NCI-H748 treated with DMSO at 0.1 percent for 48 hours (cell line): ENCODE results near the gene DYRK2.
"Not testable (repeated sequence)": the region's sequence is repeated elsewhere in the genome, so short reads cannot be mapped to it uniquely, and the experiment has no call there.

ENCODE experiments used
- DNase-seq: peaks from one replicate; lab custom pipeline; 2025; lab: John Stamatoyannopoulos, UW

Gene DYRK2

DNA sequence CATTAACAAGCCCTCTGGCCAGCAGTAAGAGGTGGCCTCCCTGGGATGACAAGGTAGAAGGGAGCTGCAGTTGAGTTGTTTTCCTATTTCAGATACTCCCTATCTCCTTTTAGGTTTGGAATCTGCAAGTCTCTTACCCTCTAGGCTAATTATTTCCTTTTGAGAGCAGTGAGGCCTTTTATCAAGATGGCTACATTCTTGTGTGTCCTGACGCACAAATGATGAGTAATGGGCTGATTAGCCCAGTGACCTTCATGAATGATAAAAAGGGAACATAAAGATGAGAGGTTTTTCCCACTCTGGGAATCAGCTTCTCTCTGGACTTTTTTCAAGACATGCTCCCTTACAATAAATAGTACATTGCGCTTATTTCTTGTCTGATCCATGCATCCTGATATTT is 22.9 kb downstream of the DYRK2 start:
- DNase-seq: no peak

DNA sequence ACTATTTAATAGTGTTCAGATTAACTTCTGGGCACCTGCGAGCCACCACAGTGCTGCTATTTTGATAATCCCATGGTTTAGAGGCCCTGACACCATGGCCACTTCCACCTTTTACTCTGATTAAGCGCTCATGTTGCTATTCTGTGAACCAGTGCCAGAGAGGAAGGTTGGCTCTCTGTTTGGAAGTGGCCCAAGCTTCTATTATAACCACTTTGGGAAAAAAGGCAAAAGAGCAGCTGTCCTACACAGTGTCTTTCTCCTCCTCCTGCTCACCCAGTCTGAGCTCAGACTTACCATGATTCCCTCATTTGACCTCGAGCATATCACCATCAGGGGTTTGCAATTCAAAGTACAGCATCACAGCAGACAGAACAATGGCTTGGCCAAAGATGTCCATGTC is 23.3 kb downstream of the DYRK2 start:
- DNase-seq: no peak

DNA sequence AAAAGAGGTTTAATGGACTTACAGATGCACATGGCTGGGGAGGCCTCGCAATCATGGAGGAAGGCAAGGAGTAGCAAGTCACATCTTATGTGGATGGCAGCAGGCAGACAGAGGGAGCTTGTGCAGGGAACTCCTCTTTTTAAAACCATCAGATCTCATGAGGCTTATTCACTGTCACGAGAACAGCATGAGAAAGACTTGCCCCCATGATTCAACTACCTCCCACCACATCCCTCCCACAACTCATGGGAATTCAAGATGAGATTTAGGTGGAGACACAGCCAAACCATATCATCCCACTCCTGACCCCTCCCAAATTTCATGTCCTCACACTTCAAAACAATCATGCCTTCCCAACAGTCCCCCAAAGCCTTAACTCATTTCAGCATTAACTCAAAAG is 24.0 kb downstream of the DYRK2 start:
- not testable (repeated sequence) for DNase-seq

DNA sequence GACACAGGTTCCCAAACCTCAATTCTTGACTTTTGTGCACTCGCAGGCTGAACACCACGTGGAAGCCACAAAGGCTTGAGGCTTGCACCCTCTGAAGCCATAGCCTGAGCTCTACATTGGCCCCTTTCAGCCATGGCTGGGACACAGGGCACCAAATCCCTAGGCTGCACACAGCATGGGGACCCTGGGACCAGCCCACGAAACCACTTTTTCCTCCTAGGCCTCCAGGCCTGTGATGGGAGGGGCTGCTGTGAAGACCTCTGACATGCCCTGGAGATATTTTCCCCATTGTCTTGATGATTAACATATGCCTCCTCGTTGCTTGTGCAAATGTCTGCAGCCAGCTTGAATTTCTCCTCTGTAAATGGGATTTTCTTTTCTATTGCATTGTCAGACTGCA is 25.0 kb downstream of the DYRK2 start:
- not testable (repeated sequence) for DNase-seq

DNA sequence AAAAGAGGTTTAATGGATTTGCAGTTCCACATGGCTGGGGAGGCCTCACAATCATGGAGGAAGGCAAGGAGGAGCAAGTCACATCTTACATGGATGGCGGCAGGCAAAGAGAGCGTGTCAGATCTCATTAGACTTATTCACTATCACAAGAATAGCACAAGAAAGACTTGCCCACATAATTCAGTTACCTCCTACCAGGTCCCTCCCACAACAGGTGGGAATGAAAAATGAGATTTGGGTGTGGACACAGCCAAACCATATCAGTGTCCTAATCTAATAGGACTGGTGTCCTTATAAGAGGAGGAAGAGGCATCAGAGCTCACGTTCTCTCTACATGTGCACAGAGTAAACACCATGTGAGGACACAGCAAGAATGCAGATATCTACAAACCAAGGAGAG is 25.9 kb downstream of the DYRK2 start:
- DNase-seq: no peak

DNA sequence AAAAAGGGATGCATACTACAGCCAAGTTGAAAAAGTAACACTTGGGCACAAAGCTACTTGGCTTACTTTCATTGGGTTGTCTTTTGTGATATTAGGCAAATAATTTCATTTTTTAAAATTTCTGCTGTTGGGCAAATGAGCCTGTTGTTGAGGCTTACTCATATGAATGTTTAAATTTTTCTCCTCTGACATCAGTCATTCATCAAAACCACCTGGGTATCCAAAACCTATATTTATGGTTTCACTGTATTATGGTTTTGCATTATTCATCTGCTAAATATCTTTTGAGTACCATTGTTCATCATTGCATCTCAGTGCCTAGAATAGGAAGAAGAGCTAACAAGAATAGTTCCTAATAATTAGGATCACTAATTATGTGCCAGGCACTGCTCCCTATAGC is 28.1 kb downstream of the DYRK2 start:
- no peak for DNase-seq

DNA sequence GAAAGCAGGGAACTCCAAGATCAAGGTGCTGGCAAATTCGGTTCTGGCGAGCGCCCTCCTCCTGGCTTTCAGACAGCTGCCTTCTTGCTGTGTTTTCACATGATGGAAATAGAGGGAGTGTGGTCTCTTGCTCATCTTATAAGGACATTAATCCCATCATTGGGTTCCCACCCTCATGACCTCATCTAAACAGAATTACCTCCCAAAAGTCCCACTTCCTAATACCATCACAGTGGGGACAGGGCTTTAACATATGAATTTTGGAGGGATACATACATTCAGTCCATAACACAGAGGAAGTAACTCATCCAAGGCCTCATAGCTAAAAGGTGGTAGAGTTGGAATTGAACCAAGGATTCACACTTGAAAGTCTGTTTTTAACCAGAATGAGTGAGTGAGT is 28.6 kb downstream of the DYRK2 start:
- DNase-seq: no peak

DNA sequence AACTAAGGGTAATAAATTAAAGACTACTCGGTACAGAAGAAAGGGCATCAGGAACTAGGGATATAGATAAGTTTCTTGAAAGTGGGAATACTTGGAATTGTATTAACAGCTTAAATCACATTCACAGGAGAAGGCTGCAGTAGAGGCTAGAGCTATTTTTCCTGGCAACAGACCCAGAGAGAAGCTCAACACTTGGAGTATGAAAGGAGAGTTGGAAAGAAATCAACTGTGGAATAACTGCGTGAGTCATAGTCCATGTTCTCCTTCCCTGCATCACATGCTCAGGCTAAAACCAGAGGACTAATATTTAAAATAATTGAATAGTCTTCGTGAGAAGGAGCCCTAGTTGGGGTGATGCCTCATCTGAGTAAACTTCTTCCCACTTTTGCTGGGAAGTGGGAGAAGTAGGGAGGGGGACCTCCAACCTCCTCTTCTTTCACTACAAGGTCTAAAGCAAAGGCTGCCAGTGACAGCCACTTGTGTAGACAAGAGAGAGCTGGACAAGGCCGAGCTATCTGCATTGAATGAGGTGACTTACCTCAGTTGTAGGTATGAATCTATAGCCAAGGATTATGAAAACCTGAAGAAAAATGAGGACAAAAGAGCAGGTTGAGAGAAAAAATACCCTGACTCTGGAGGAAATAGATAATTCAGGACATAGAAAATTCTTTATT is 32.7 kb downstream of the DYRK2 start:
- DNase-seq: no peak

DNA sequence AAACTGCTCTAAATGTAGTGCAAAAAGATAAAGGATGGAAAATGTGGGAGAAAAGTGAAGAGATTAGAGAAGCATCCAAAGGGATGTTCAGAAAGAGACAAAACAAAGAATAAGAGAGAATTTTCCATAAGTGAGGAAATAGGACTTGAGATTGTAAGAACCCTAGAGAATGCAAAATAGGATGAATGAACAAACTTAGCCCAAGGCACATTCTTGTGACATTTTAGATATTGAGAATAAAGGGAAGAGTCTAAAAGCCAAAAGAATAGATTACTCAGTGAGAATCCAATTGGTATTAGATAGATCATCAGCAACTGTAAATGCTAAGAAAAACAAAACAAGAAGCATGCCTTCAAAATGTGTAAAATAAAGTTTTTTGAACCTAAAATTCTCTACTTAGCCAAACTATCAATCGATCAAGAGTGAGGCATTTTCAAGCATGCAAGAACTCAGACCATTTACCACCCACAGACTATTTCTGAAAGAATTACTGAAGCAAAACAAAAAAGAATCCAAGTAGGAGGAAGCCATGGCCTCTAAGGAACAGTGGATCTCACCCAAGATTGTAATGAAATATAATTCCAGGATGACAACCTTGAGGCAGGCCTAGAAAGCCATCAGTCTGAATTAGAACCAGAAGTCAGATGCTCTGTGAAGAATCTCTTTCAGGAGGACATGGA is 33.5 kb downstream of the DYRK2 start:
- DNase-seq: no peak

DNA sequence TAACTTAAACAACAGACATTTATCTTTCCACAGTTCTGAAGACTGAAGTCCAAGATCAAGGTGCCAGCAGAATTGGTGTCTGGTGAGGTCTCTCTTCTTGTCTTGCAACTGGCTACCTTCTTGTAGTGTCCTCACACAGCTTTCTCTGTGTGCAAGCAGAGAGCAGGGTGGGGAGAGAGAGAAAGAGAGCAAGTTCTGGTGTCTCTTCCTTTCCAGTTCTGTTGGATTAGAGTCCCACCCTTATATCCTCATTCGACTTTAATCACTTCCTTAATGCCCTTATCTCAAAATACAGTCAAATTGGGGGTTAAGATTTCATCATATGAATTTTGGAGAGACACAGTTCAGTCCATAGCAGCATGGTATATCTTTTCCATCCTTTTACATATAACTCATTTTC is 40.8 kb downstream of the DYRK2 start:
- DNase-seq: no peak

DNA sequence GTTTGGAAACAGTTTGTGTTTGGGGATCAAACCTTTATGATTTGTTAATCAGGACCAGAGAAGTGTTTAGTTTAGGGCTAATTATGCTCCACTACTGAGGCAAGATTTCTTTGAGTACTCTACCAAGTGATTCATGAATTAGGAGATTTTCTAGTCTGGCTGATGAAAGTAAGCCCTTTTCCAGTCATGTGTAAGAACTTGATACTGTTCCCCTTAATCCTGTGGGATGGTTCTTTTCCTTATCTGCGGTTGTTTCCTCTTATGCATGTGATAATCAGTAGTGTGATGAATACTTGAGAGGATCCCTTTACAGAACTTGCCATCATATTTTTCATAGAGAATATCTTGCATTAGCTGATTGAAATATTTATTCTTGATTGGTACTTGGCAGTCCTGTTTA is 42.1 kb downstream of the DYRK2 start:
- DNase-seq: no peak

DNA sequence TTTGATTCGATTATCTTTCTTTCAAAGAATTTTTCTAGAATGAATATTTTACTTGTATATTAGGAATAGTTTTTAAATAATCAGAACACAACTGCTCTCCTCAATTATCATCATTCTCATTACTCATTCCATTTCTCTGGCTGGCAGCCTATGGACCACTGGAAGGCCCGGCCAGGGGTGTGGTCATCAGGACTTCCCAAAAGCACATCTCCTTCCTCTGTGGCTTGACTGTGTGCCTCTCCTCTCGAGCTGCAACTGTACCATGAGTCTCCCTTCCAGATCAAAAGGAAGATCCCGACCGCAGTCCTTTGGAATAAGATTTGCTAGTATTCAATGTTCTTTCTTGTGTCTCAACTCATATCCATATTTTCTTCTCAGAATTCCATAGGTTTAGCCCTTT is 42.7 kb downstream of the DYRK2 start:
- DNase-seq: no peak

DNA sequence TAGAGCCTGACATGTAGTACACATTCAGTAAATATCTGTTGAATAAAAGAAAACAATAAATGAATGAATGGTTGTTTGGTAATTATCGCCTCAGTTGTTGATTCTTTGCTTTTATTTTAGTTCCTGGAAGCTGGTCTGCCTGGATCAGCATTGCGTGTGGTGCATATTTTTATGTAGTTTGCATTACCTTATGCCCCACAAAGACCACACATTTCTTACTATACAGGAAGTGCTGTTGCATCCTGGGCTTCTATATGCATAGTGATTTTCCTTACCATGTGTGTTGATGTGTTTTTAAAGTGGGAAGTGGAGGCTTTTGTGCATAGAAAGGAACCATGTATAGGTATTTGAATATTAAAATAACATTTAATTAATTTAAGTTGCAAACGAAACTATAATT is 43.6 kb downstream of the DYRK2 start:
- DNase-seq: no peak

DNA sequence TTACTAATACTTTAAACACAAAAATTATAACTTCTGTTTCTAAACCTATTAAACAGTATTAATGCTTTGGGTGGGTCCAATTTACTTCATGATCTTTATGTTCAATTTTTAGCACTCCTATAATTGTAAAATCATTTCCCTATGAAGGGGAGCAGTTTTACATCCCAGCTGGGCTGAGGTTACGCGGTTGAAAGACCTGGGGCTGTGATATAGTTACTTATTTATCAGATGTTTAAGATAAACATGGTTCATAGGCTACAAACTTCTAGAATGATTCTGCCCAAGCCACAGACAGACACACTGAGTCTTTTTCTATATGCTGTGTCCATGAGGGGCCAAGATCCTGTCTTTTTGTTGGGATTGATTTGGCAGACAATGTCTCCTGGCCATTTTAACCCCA is 44.4 kb downstream of the DYRK2 start:
- DNase-seq: no peak

DNA sequence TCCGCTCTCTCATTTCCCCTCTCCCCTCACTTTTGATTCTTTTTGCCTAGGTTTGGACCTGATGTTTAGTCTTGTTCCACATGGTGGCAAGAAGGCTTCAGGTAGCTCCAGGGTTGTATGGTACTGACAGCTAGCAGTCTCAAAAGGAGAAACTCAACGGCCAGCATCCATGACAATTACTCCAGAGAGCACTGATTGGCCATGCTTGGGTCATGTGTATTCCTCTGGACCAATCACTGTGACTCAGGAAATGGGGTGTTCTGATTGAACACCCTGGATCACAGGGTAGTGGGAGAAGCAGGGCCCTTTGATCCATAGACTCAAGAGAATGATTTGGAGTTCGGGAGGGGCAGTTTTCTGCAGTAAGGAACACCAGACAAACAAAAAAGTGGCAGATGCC is 45.3 kb downstream of the DYRK2 start:
- DNase-seq: no peak

DNA sequence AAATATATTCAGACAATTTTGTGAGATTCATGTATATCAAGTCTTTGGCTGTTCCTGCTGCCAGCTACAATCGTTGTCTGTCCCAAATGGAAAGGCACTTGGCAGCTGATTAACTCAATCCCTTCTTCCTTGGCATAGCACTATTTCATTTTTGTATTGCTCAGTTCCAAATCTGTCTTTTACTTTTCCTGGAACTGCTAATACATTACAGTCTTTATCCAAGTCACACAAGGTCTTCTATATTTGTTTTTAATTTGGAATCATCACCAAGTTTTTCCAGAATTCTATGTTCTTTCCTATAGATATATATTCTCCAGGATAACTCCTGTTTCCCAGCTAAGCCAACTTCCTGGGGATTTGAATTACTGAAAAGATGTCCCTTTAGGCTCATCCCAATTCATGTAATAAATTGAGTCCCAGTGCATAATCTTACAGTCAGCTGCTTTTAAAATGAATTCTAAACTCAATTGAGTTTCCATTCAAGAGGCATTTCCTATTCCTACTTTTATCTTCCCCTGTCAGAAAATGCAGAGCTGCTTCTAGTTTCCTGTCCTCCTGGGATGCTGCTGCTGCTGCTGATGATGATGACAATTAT is 45.9 kb downstream of the DYRK2 start:
- DNase-seq: no peak

DNA sequence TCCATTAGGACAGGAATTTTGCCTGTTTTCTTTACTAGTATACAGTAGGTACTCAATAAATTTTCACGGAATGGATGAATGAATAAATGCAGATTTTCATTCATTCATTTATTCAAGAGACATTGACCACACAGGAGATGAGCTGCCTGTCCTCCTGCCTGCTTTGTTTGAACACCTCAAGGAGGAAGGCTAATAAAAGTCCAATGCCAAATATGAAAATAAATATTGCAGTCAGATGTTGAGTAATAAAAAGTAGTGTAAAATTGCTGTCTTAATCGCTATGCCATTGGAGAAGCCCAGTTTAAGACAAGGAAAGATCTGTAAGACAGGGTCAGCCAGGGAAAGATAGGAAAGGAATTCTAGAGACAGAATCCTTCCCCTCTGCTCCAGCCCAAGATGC is 47.4 kb downstream of the DYRK2 start:
- DNase-seq: no peak

DNA sequence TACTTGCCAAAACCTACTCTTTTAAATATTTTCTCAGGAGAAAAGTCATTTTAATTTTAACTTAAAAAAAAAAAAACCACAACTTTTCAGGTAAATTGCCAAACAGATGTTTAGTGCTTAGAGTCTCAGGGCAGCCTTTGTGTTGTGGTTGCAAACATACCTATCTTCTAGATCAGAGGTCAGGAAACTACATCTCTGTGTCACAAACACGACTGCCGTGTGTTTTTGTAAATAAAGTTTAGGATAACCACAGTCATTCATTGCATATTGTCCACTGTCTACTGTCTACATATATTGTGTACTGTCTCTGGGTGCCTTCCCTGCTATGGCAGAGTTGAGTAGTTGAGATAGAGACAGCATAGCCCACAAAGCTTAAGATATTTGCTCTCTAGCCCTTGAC is 48.9 kb downstream of the DYRK2 start:
- DNase-seq: no peak

DNA sequence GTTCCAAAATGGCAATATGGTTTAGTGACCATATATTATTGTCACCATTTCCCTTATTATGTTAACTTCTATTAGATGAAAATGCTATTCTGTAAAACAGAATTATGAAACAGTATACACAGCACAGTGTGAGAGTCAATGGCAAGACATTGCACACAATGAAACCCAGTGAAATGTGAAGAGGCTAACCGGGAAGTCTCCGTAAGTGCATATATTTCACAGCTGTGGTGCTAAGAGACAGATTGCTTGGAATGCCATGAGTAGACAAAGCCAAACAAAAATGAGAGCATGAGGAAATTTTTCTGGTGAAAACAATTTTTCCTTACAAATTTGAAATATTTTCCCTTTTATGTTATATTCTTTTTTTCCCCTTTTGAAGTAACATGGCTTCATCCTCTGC is 49.4 kb downstream of the DYRK2 start:
- no peak for DNase-seq

DNA sequence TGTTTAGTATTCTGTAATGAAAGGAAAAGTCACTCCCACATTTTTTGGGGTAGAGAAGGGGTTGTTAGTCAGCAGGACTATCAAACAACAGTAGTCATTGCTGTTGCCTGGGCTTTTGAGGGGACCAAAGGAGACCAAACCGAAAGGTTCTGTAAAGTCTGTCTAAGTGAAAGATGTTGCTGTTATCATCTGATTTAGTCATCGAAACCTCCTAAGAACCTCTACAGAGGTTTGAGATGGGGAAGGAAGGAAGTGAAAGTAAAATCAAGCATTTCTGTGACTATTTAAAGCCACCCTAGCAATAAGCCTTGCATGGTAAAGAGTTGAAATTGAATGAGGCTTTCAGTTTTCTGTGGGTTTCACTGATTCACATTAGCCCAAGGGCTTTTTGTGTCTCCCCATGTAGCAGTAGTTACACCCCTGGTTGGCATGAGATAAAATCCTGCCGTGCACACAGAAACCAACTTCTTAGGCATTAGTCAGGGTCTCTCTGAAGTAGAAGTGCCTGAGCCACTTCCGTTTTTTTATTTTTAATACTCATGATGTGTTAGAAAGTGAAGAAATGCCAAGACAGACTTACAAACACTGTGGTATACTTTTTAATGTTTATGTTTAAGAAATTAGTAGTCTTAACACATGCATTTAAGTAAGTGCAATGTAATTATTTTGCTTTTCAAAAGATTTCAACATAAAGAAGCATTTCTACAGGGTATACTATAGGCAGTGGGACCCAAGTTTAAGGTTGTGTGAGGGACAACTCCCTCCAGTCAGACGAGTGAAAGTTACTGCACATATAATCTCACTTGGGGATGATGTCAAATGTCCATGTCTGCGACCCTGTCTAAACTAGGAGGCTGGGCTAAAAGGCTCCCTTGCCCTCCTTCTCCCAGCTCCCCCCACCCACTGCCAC is 50.4 kb downstream of the DYRK2 start:
- DNase-seq: no peak

DNA sequence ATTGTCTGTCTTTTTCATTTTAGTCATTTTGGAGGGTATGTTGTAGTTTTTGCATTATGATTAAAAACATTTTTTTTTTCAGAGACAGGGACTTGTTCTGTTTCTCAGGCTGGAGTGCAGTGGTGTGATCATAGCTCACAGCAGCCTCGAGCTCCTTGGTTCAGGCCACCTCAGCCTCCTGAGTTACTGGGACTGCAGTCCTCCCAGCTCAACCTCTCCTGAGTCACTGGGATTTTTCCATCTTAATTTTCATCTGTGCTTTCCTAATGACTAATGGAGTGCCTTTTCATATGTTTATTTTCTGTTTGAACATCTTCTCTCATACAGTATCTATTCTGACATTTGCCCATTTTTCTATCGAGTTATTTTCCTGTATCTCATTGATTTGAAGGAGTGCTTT is 52.6 kb downstream of the DYRK2 start:
- DNase-seq: no peak

DNA sequence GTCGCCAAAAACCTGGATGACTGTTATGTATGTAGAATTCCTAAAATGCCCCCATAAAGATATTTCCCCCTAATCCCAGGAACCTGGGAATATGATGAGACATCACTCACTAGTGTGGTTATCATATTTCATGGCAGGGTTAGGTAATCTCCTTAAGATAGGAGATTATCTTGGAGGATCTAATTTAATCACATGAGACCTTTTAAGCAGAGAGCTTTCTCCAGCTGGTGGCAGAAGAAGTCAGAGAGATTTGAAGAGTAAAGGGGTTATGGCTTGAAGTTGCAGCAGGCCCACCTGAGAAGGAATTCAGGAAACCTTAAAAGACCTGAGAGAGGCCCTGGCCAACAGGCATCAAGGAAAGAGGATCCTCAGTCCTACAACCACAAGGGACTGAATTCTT is 53.6 kb downstream of the DYRK2 start:
- DNase-seq: no peak

DNA sequence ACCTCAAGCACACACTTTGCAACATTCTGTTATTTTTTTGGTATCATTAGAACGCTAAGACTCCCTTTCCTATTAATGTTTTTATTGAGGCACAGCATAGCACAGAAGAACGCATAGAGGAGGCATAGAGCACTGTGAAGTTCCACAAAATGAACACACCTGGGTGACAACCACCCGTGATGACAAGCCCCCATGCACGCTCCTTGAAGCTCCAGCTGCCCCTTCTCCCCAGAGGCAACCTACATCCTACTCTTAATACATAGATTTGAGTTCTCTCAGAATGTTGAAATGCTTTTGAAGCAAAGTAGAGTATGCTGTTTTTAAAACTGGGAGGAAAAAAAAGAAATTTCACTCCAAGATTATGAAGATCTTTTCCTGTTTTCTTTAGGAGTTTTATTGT is 55.5 kb downstream of the DYRK2 start:
- DNase-seq: no peak
